Esophagus (tissue), 2 donors: ENCODE data around the gene WWOX. TPM values are rescaled to one million over a fixed set of nuclear protein-coding genes. Genes with fewer than 3 reads are reported as not detected.

Source experiments
- H3K27ac ChIP-seq, 2 donors: one replicate each; pipeline ENCODE4 v1.5.1; 2013; ENCODE audit warnings: low read depth in 2 of 2, mild to moderate bottlenecking in 2 of 2, inconsistent platforms in 1 of 2, low read length in 1 of 2, moderate library complexity in 1 of 2
- H3K27me3 ChIP-seq, 2 donors: one replicate each; pipeline ENCODE4 v1.6.1; 2013; ENCODE audit warnings: low read length in 2 of 2, control low read depth in 1 of 2, mild to moderate bottlenecking in 1 of 2; ENCODE audit not compliant: insufficient read depth in 2 of 2, control insufficient read depth in 1 of 2
- H3K36me3 ChIP-seq, 2 donors: one replicate each; pipeline ENCODE4 v1.6.1; 2013; ENCODE audit warnings: low read length in 1 of 2; ENCODE audit not compliant: control insufficient read depth in 2 of 2, insufficient read depth in 2 of 2
- H3K4me1 ChIP-seq, 2 donors: one replicate each; pipeline ENCODE4 v1.6.1; 2013; ENCODE audit warnings: low read length in 1 of 2; ENCODE audit not compliant: control insufficient read depth in 2 of 2, insufficient read depth in 2 of 2
- H3K4me3 ChIP-seq, 2 donors: one replicate each; pipeline ENCODE4 v1.5.1; 2013; ENCODE audit warnings: low read length in 2 of 2, mild to moderate bottlenecking in 2 of 2, low read depth in 1 of 2, moderate library complexity in 1 of 2
- H3K9me3 ChIP-seq, 2 donors: one replicate each; pipeline ENCODE4 v1.6.1; 2013; ENCODE audit warnings: mild to moderate bottlenecking in 2 of 2, low read depth in 1 of 2, low read length in 1 of 2, moderate library complexity in 1 of 2; ENCODE audit not compliant: control insufficient read depth in 2 of 2, insufficient read depth in 1 of 2
- WGBS, 2 donors: extraction: QIAGEN DNeasy Blood & Tissue Kit; methylation state at CpG; one replicate each; pipeline ENCODE4 v1.1.7; 2013; 5-methylcytosine and 5-hydroxymethylcytosine counted together
- polyA plus RNA-seq, 2 donors: library from polyadenylated mRNA; stranded (reverse); fragments of 200-250 nt; gene quantifications; one replicate each; pipeline ENCODE4 v1.2.3, GENCODE V29; 2013
- donor health status: healthy with polysubstance abuse.
- donor health status: Bipolar disorder and iron deficiency.

Gene WWOX
- polyA plus RNA-seq, 2 donors, result 6.4 to 9.1 TPM

GRCh38 chr16:79188115-79188738, 1088.8 kb downstream of the WWOX start:
- no peaks in the 10 kb centered on the region for H3K27me3 ChIP-seq
- no peaks in the 10 kb centered on the region for H3K4me1 ChIP-seq
- H3K36me3 ChIP-seq, result no peaks in the 10 kb centered on the region
- no peak overlapping the region for H3K4me3 ChIP-seq
- no peak overlapping the region for H3K27ac ChIP-seq
- H3K9me3 ChIP-seq, result no peaks in the 10 kb centered on the region
- WGBS, 2 donors, result 81 to 82% methylated on average over 13 of the region's 13 CpGs

GRCh38 chr16:79188739-79189122, 1089.3 kb downstream of the WWOX start:
- no peaks in the 10 kb centered on the region for H3K36me3 ChIP-seq
- no peaks in the 10 kb centered on the region for H3K27me3 ChIP-seq
- H3K9me3 ChIP-seq, result no peaks in the 10 kb centered on the region
- H3K27ac ChIP-seq, result no peak overlapping the region
- 72 to 82% methylated on average over 5 of the region's 5 CpGs for WGBS, 2 donors
- H3K4me1 ChIP-seq, result no peaks in the 10 kb centered on the region
- H3K4me3 ChIP-seq, result no peak overlapping the region

- H3K9me3 ChIP-seq, result no peaks in the 10 kb centered on the region
- H3K36me3 ChIP-seq, result no peaks in the 10 kb centered on the region
- H3K27ac ChIP-seq, result no peak overlapping the region
- H3K27me3 ChIP-seq, result no peaks in the 10 kb centered on the region
- WGBS, 2 donors, result 65 to 69% methylated on average over 1 of the region's 1 CpG
- H3K4me3 ChIP-seq, result no peak overlapping the region
- no peaks in the 10 kb centered on the region for H3K4me1 ChIP-seq
These were observed 1091.1 kb downstream of the WWOX start for GRCh38 chr16:79190542-79190941.

- no peak overlapping the region for H3K27ac ChIP-seq
- no peaks in the 10 kb centered on the region for H3K9me3 ChIP-seq
- H3K36me3 ChIP-seq, result no peaks in the 10 kb centered on the region
- no peak overlapping the region for H3K4me3 ChIP-seq
- H3K27me3 ChIP-seq, result no peaks in the 10 kb centered on the region
- 71 to 72% methylated on average over 8 of the region's 8 CpGs for WGBS, 2 donors
- H3K4me1 ChIP-seq, result no peaks in the 10 kb centered on the region
These were observed 1092.5 kb downstream of the WWOX start for GRCh38 chr16:79191933-79192332.

- WGBS, 2 donors, result 33 to 37% methylated on average over 2 of the region's 2 CpGs
- Histone ChIP-seq H3K4me3 (no peak overlapping the region), H3K27me3 (no peaks in the 10 kb centered on the region), H3K9me3 (no peaks in the 10 kb centered on the region), H3K4me1 (no peaks in the 10 kb centered on the region), H3K36me3 (no peaks in the 10 kb centered on the region), H3K27ac (no peak overlapping the region)
These were observed 1093.5 kb downstream of the WWOX start for GRCh38 chr16:79192904-79193303.

GRCh38 chr16:79194291-79194690, 1094.8 kb downstream of the WWOX start:
- 72 to 73% methylated on average over 8 of the region's 8 CpGs for WGBS, 2 donors
- H3K27ac ChIP-seq, result no peak overlapping the region
- no peaks in the 10 kb centered on the region for H3K36me3 ChIP-seq
- no peaks in the 10 kb centered on the region for H3K4me1 ChIP-seq
- no peaks in the 10 kb centered on the region for H3K27me3 ChIP-seq
- no peak overlapping the region for H3K4me3 ChIP-seq
- H3K9me3 ChIP-seq, result no peaks in the 10 kb centered on the region

GRCh38 chr16:79195938-79196337, 1096.5 kb downstream of the WWOX start:
- H3K4me3 ChIP-seq, result no peak overlapping the region
- no peaks in the 10 kb centered on the region for H3K36me3 ChIP-seq
- no peak overlapping the region for H3K27ac ChIP-seq
- no peaks in the 10 kb centered on the region for H3K27me3 ChIP-seq
- WGBS, 2 donors, result 66 to 71% methylated on average over 4 of the region's 4 CpGs
- no peaks in the 10 kb centered on the region for H3K4me1 ChIP-seq
- H3K9me3 ChIP-seq, result no peaks in the 10 kb centered on the region

GRCh38 chr16:79201436-79201835, 1102.0 kb downstream of the WWOX start:
- H3K4me1 ChIP-seq, result peaks cover 0 to 3% of the 10 kb centered on the region in 2 donors
- H3K27ac ChIP-seq, result no peak overlapping the region
- H3K27me3 ChIP-seq, result no peaks in the 10 kb centered on the region
- H3K36me3 ChIP-seq, result no peaks in the 10 kb centered on the region
- H3K9me3 ChIP-seq, result no peaks in the 10 kb centered on the region
- WGBS, 2 donors, result 81% methylated on average over 5 of the region's 5 CpGs
- no peak overlapping the region for H3K4me3 ChIP-seq

GRCh38 chr16:79202977-79203376, 1103.5 kb downstream of the WWOX start:
- H3K4me3 ChIP-seq, result no peak overlapping the region
- no peaks in the 10 kb centered on the region for H3K9me3 ChIP-seq
- WGBS, 2 donors, result 85 to 92% methylated on average over 8 of the region's 8 CpGs
- no peaks in the 10 kb centered on the region for H3K27me3 ChIP-seq
- H3K36me3 ChIP-seq, result no peaks in the 10 kb centered on the region
- no peak overlapping the region for H3K27ac ChIP-seq
- H3K4me1 ChIP-seq, result peaks cover 0 to 3% of the 10 kb centered on the region in 2 donors

GRCh38 chr16:79204486-79204885, 1105.0 kb downstream of the WWOX start:
- Histone ChIP-seq H3K4me3 (no peak overlapping the region), H3K9me3 (no peaks in the 10 kb centered on the region), H3K4me1 (peaks cover 0 to 3% of the 10 kb centered on the region in 2 donors), H3K27me3 (no peaks in the 10 kb centered on the region), H3K36me3 (no peaks in the 10 kb centered on the region), H3K27ac (no peak overlapping the region)
- 76 to 81% methylated on average over 8 of the region's 8 CpGs for WGBS, 2 donors
